HT-29 (cell line): ENCODE measurements around the gene FSTL3. TPM values are rescaled to one million over a fixed set of nuclear protein-coding genes. Genes with fewer than 3 reads are reported as not detected.
A peak's percentile ranks its signal among the peaks of the same experiment; 100 is the strongest.
"Not testable (repeated sequence)": the region's sequence is repeated elsewhere in the genome, so short reads cannot be mapped to it uniquely, and the experiment has no call there.

ENCODE experiments used
- DNase-seq: peaks from one replicate; pipeline ENCODE4 v3.0.0-alpha.2; 2015; ENCODE audit warnings: low spot score
- total RNA-seq: library from RNA; depleted of rRNA; stranded (reverse); fragments of >200 nt; shearing (Covaris generic); gene quantifications from 2 replicates; pipeline ENCODE4 v1.2.3, GENCODE V29; 2014

FSTL3 gene
- total RNA-seq, 1 experiment from 2014 or later: 8.9 TPM

- DNase-seq: no peak
Observed at GRCh38 chr19:681029-682019, 5.1 kb downstream of the FSTL3 start.

DNA sequence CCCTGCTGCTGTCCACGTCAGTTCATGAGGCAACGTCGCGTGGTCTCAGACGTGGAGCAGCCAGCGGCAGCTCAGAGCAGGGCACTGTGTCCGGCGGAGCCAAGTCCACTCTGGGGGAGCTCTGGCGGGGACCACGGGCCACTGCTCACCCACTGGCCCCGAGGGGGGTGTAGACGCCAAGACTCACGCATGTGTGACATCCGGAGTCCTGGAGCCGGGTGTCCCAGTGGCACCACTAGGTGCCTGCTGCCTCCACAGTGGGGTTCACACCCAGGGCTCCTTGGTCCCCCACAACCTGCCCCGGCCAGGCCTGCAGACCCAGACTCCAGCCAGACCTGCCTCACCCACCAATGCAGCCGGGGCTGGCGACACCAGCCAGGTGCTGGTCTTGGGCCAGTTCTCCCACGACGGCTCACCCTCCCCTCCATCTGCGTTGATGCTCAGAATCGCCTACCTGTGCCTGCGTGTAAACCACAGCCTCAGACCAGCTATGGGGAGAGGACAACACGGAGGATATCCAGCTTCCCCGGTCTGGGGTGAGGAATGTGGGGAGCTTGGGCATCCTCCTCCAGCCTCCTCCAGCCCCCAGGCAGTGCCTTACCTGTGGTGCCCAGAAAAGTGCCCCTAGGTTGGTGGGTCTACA is 6.6 kb downstream of the FSTL3 start:
- DNase-seq: no peak

DNA sequence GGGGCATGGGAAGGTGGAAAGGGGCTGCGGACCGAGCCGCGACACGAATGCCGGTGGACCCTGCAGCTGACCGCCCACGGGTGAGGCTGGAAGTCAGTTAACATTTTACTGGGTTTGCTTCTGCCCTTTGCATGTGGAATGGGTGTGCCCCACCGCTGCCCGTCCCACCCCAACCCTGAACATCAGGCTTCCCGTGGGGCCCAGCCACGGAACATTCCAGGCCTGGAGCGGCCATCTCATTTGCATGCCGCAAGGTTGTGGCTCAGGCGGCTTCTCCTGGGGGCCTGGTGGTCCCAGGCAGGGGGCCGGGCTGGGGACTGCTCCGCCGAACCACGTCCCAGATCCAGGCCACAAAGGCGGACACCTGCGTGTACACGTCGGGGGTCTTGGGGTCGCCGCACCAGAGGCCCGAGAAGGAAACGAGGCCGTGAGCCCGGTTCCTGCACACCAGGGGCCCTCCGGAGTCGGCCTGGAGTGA is 9.3 kb downstream of the FSTL3 start:
- DNase-seq: no peak

DNA sequence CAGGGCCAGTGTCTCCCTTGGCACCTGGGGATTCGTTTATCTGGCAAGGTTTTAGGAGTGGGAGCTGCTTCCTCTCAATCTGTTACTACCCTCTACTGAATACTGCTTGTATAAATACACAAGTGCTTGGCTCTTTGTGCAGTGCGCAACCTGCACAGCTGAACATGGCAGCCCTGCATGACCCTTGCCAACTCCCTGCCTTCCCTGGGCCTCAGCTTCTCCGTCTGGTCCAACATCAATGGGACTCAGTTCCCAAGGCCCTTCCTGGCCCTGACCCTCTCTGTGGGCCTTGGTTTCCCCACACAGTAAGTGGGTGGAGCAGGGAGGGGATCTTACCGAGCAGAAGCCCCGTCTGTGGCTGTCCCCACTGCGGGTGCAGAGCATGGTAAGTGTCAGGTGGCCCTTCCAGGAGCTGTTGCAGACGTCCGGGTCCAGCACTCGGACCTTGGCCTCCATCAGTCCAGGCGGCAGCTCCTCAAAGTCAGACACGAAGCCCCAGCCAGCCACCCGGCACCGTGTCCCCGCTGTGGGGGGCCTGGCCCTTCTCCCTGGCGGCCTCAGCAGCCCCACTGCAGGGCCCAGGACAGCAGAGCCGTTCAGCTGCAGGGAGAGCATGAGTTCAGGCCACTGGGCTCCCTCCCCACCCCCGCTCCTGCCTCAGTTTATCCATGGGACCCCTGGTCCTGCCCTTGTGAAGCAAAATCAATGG is 10.6 kb downstream of the FSTL3 start:
- no peak for DNase-seq

GRCh38 chr19:687569-688166 is 11.5 kb downstream of the FSTL3 start:
- no peak for DNase-seq

DNA sequence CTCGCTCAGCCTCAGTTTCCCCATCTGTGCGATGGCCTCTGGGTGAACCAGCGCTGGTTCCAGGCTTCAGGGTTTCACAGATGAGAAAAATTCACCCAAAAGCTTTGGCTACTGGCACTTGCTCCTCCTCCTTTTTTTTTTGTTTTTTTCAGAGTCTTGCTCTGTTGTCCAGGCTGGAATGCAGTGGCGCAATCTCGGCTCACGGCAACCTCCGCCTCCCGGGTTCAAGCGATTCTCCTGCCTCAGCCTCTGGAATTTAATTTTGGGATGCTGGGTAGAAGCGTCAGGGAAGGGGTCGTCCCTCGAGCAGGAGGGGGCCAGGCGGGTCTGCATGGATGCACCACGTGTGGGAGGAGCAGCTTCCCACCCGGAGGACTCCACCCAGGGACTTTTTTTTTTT is 12.0 kb downstream of the FSTL3 start:
- DNase-seq: no peak

- no peak for DNase-seq
Observed at GRCh38 chr19:688992-689391, 12.8 kb downstream of the FSTL3 start.

DNA sequence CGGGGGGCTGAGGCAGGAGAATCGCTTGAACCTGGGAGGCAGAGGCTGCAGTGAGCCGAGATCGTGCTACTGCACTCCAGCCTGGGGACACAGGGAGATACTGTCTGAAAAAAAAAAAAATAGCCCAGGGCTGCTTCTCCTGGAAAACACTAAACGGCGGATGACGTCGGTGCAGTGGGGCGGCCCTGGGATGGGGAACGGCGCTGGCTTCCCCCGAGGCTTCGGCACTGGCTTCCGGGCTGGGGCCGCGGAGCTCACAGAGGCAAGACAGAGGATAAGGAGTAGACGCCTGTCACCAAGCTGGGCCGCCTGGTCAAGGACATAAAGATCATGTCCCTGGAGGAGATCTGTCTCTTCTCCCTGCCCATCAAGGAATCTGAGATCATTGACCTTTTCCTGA is 14.0 kb downstream of the FSTL3 start:
- DNase-seq: no peak

DNA sequence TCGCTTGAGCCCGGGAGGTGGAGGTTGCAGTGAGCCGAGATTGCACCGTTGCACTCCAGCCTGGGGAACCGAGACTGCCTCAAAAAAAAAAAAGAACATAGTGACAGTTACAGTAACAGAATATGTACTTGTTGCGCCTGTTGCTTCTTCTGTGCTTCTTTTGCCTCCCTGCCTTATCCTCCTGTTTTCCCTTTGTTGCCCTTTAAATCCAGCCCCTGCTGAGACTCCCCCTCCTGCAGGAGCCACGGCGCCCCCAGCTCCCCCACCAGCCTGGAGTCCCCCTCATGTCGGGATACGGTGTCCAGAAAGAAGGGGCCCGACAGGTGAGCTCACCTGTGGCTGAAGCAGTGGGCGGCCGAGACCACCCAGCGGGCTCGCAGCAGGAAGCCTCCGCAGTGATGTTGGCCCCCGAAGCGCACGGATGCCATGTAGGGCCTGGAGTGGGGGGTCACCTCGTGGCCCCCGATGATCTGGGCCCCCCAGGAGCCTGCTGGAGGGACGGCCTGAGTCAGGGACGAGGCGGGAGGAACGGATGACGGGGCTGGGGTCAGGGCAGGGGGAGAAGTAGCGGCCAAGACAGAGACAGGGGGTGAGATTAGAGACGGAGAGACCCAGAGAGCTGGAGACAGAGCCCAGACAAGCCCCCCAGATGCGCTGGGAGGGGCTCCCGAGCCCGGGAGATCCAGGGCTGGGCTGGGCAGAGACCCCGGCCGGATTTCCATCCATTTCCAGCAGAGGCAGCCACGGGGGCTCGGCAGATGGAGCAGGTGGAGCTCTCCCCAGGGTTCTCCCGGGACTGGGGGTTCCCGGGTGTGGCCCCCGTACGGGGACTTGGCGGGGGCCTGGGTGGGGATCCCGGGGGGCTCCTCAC is 18.5 kb downstream of the FSTL3 start:
- no peak for DNase-seq

- DNase-seq: no peak
Observed at GRCh38 chr19:695352-695949, 19.3 kb downstream of the FSTL3 start, which contains the start of gene PRSS57. Gene PRSS57, minus strand, starts transcription at chr19:695452. Its CDS starts 22 bp downstream, at chr19:695430.

- not testable (repeated sequence) for DNase-seq
Observed at GRCh38 chr19:698529-698928, 22.3 kb downstream of the FSTL3 start.

- not testable (repeated sequence) for DNase-seq
Observed at GRCh38 chr19:699885-700284, 23.7 kb downstream of the FSTL3 start.

DNA sequence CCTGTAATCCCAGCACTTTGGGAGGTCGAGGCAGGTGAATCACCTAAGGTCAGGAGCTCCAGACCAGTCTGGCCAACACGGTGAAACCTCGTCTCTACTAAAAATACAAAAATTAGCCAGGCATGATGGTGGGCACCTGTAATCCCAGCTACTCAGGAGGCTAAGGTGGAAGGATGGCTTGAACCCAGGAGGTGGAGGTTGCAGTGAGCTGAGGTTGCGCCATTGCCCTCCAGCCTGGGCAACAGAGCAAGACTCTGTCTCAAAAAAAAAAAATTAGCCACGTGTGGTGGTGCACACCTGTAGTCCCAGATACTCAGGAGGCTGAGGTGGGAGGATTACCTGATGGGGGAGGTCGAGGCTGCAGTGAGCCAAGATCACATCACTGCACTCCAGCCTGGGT is 26.7 kb downstream of the FSTL3 start:
- DNase-seq: not testable (repeated sequence)

GRCh38 chr19:703329-703650 is 27.1 kb downstream of the FSTL3 start:
- DNase-seq: no peak

DNA sequence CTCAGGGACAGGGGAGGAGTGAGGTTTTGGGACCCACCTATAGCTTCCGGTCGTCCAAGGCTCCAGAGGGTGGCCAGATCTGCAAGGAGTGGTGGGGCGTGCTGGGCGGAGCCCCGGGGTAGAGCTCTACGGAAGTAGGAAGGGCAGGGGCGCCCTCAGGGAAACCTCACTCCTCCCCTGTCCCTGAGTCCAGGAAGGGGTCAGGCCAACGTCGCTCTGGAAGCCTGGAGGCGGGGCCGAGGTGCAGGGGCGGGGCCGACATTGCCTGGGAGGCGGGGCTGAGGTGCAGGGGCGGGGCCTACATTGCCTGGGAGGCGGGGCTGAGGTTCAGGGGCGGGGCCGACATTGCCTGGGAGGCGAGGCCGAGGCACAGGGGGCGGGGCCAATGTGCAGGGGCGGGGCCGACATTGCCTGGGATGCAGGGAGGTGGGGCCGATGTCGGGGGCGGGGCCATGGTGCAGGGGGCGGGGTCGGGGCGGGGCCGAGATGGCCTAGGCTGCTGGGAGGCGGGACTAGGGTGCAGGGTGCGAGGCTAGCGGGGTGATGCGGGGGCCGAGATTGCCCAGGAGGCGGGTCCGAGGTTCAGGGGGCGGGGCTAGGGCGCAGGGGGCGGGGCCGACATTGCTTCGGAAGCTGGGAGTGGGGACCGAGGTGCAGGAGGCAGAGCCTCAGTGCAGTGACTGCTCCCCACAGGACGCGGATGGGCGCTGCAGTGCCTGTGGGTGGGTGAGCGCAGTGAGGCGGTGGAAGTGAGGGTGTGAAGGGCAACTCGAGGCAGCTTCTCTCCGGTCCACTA is 27.7 kb downstream of the FSTL3 start:
- DNase-seq: peak; percentile 42

DNA sequence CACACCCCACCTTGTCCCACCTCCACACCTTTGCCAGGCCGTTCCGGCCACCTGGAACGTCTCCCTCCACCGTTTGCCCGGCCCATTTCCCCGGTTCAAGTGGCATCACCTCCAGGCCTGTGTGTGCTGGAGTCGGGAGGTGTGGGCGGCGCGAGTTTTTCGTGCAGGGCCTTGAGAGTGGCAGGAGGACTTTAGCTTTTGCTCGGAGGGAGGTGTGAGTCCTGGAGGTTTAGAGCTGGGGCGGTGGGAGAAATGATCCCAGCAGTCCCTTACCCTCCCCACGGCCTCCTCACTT is 28.2 kb downstream of the FSTL3 start:
- no peak for DNase-seq

GRCh38 chr19:708154-709143 is 32.3 kb downstream of the FSTL3 start, which contains the start of gene PALM:
Gene PALM, plus strand, starts transcription at chr19:708935. Its CDS starts 212 bp downstream, at chr19:709147.
- DNase-seq: no peak
